AG09319 (cell line): ENCODE data around the gene GLYATL3.

ENCODE experiments used
- DNase-seq: peaks from one replicate; pipeline ENCODE4 v3.0.0-alpha.2; 2010; ENCODE audit warnings: low read depth; ENCODE audit errors: extremely low read depth
- CTCF ChIP-seq: IDR thresholded peaks from 2 replicates; pipeline ENCODE4 v1.5.1; 2011; ENCODE audit warnings: low read depth, mild to moderate bottlenecking, inconsistent platforms, low read length, moderate library complexity

Gene GLYATL3

GRCh38 chr6:49549691-49550491, 50.2 kb downstream of the GLYATL3 start:
- TF ChIP-seq CTCF: no peak

DNA sequence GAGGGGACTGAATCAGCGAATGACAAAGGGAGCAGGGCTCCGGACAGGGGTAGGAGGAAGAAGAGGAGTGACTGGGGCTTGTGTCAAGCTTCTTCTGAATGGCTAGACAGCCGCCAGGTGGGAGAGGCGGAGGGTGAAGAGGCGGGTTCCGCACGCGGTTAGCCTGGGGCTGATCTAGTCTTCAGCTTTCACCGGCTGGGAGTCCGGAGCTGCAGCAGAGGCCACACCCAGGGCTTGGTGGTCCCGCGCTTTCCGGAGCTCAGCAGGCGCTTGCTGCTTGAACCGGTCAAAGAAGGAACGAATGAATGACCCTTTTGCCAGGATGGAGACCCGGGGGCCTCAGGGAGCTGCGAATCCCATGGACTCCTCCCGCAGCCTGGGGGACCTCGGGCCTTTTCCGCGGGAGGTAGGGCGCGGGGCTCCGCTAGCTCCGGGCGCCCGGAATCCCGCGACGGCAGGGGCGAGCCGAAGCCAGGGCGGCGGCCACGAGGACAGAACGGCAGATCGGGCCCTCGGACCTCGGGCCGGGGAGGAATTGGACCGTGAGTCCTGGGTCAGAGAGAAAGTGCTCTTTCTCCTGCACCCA, 50.9 kb downstream of the GLYATL3 start, which contains the start of gene C6orf141:
C6orf141 (plus strand) TSS at position 177 of the 586 bp plus-strand sequence; CDS start at position 302, 125 bp downstream.
- no peak for TF ChIP-seq CTCF
- no peak for DNase-seq

More at GRCh38 chr6:49549691-49550491, 50.2 kb downstream of the GLYATL3 start:
- no peak for DNase-seq

DNA sequence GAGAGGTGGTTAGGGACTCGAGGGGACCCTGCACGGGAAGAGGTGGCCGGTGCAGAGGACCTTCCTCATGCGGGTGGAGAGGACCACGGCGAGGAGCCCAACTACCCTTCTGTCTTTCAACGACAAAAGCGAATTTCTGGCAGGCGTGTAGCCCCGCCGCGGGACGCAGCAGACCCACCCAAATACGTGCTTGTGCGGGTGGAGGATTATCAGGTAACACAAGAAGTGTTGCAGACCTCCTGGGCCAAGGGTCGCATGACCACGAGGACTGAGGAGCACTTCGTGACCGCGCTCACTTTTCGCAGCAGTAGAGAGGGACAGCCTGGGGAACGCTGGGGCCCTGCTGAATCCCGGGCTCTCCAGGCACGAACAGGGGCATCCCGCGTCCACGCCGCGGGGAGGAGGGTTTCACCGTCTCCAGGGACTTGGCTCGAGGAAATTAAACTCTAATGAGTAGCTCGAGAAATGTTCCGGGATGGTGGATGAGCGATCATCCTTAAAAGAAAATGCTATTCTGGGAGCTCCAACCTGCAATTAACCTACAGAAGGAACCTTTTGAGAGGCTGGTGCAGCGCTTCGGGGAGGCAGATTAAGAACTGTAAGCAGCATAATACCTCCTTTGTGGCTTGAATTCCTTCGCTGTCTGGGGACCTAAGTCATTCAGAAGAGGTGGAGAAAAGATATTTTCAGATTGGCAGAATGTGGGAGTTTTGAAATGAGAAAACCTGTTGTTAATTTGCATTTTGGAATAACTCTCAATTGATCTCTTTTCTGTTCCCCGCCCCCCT, 51.5 kb downstream of the GLYATL3 start:
- no peak for DNase-seq
- TF ChIP-seq CTCF: no peak

DNA sequence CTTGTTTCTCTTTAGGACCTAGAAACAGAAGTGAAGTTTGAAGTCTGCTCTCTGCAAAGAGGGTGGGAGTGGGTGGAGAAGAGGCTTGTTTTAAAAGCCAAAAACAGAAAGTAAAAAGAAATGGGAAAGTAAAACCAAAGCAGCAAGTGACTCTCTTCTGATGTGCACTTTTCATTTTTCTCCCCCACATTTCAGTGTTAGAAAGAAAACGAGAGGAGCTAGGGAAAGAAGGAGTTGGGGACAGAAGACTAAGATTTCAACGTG, 52.1 kb downstream of the GLYATL3 start:
- DNase-seq: no peak
- no peak for TF ChIP-seq CTCF

- no peak for TF ChIP-seq CTCF
- DNase-seq: no peak
Observed at GRCh38 chr6:49552596-49552995, 52.9 kb downstream of the GLYATL3 start.

DNA sequence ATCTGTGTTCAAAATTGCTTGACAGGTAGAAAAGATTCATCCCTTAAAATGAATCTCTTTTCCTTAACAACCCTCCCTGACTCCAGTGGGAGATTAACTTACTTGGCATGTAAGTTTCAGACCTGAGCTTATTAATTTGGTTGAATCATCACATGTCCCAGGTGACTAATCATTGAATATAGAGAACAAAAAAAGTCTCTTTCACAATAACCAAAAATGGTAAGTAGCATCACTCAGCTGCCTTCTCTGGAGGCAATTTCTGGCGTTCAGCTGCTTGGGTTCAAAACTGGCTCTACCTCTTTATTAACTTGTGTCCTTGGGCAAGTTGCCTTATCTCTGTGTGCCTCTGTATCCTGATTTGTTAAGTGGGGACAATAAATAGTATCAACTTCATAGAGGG, 53.7 kb downstream of the GLYATL3 start:
- TF ChIP-seq CTCF: no peak
- no peak for DNase-seq

GRCh38 chr6:49555951-49556350, 56.2 kb downstream of the GLYATL3 start:
- no peak for TF ChIP-seq CTCF
- DNase-seq: no peak
